ENCODE data around the gene MT1A. TPM values are rescaled to one million over a fixed set of nuclear protein-coding genes. Genes with fewer than 3 reads are reported as not detected.

MT1A gene
- total RNA-seq, 1 donor from 2014 or later, result not detected

- H3K4me1 ChIP-seq (ENCODE audit: insufficient read depth, low read length), result peaks cover 45% of the 10 kb centered on the region
- H3K27me3 ChIP-seq (ENCODE audit: insufficient read depth, low read length), result no peaks in the 10 kb centered on the region
- FAIRE-seq, result peak; percentile 37
- peak overlapping the region; percentile 92 for H3K27ac ChIP-seq (ENCODE audit: low read depth, low read length)
- peak overlapping the region; percentile 88 for H3K4me2 ChIP-seq (ENCODE audit: low read length)
- peak overlapping the region; percentile 42 for H3K4me3 ChIP-seq (ENCODE audit: insufficient read depth, low read depth, low read length)
- peaks cover 17% of the 10 kb centered on the region for H3K79me2 ChIP-seq (ENCODE audit: insufficient read depth, low read length)
- peak overlapping the region; percentile 92 for H3K9ac ChIP-seq (ENCODE audit: low read length)
- Mint-ChIP-seq H3K4me3 (ENCODE audit: unreplicated experiment) (peak overlapping the region; percentile 43), H3K36me3 (ENCODE audit: low read depth, unreplicated experiment) (no peaks in the 10 kb centered on the region), H3K9me3 (ENCODE audit: unreplicated experiment) (peaks cover 3% of the 10 kb centered on the region), H3K27me3 (ENCODE audit: low read depth, unreplicated experiment) (peaks cover 8% of the 10 kb centered on the region), H3K27ac (ENCODE audit: unreplicated experiment) (peak overlapping the region; percentile 93), H3K4me1 (ENCODE audit: low read depth, unreplicated experiment) (peaks cover 33% of the 10 kb centered on the region)
- DNase-seq (ENCODE audit: low read depth), result peak; percentile 100
- H2AFZ ChIP-seq (ENCODE audit: low read depth, low read length), result peak overlapping the region; percentile 42
- H3K36me3 ChIP-seq (ENCODE audit: insufficient read depth, low read length), result no peaks in the 10 kb centered on the region
- no peak for TF ChIP-seq CTCF (IDR thresholded peaks at IDR 0.05; ENCODE audit: insufficient read depth, low read depth, low read length)
- TF ChIP-seq EZH2 (IDR thresholded peaks at IDR 0.05; ENCODE audit: insufficient read depth, low read length), result no peak
- peaks cover 5% of the 10 kb centered on the region for H4K20me1 ChIP-seq (ENCODE audit: insufficient read depth, low read length)
- H3K9me3 ChIP-seq (ENCODE audit: insufficient read depth, low read depth, low read length), result no peaks in the 10 kb centered on the region
Observed at GRCh38 chr16:56607109-56607618, 31.3 kb upstream of the MT1A start.

DNA sequence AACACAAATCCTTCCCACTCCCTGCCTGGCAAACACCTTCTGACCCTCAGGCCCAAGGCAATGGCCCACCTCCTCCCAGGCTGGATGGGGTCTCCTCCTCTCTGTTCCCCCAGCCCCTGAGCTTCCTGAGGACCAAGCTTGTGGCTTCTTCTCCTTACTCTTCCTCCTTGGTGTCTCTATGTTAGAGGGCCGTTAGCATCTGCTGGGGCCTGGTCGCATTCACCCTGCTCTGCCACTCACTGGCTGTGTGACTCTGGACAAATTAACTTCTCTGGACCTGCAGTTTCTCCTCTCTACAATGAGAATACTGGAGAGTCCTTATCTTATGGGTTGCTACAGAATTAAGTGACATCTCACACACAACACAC, 30.8 kb upstream of the MT1A start:
- DNase-seq (ENCODE audit: low read depth) (no peak), FAIRE-seq (no peak)
- peak overlapping the region; percentile 42 for H2AFZ ChIP-seq (ENCODE audit: low read depth, low read length)
- no peaks in the 10 kb centered on the region for H3K36me3 ChIP-seq (ENCODE audit: insufficient read depth, low read length)
- H3K27ac Mint-ChIP-seq (ENCODE audit: unreplicated experiment), result peak overlapping the region; percentile 93
- H3K9me3 Mint-ChIP-seq (ENCODE audit: unreplicated experiment), result peaks cover 3% of the 10 kb centered on the region
- H3K9ac ChIP-seq (ENCODE audit: low read length), result peak overlapping the region; percentile 92
- peak overlapping the region; percentile 88 for H3K4me2 ChIP-seq (ENCODE audit: low read length)
- H3K36me3 Mint-ChIP-seq (ENCODE audit: low read depth, unreplicated experiment), result no peaks in the 10 kb centered on the region
- peaks cover 5% of the 10 kb centered on the region for H4K20me1 ChIP-seq (ENCODE audit: insufficient read depth, low read length)
- no peak for TF ChIP-seq EZH2 (IDR thresholded peaks at IDR 0.05; ENCODE audit: insufficient read depth, low read length)
- TF ChIP-seq CTCF (IDR thresholded peaks at IDR 0.05; ENCODE audit: insufficient read depth, low read depth, low read length), result no peak
- H3K4me1 Mint-ChIP-seq (ENCODE audit: low read depth, unreplicated experiment), result peaks cover 33% of the 10 kb centered on the region
- H3K79me2 ChIP-seq (ENCODE audit: insufficient read depth, low read length), result peaks cover 17% of the 10 kb centered on the region
- H3K27me3 Mint-ChIP-seq (ENCODE audit: low read depth, unreplicated experiment), result peaks cover 7% of the 10 kb centered on the region
- H3K4me3 Mint-ChIP-seq (ENCODE audit: unreplicated experiment), result peak overlapping the region; percentile 47
- peak overlapping the region; percentile 92 for H3K27ac ChIP-seq (ENCODE audit: low read depth, low read length)
- peak overlapping the region; percentile 97 for H3K4me3 ChIP-seq (ENCODE audit: insufficient read depth, low read depth, low read length)
- no peaks in the 10 kb centered on the region for H3K27me3 ChIP-seq (ENCODE audit: insufficient read depth, low read length)
- H3K9me3 ChIP-seq (ENCODE audit: insufficient read depth, low read depth, low read length), result no peaks in the 10 kb centered on the region
- peaks cover 50% of the 10 kb centered on the region for H3K4me1 ChIP-seq (ENCODE audit: insufficient read depth, low read length)
